Liver (tissue), 2 donors: Measurements from ENCODE around the gene TNN.

Experiments used
- CTCF ChIP-seq: fragments of 150-350 bp; IDR thresholded peaks from 2 replicates; pipeline ENCODE4 v1.5.1; 2017; ENCODE audit warnings: improper control_type of control experiment, low read depth, low read length; ENCODE audit not compliant: missing input control
- YY1 ChIP-seq: IDR thresholded peaks from 2 replicates; pipeline ENCODE4 v1.6.1; 2016; ENCODE audit warnings: antibody characterized with exemption, mild to moderate bottlenecking
- donor health status: healthy.

GRCh38 chr1:175070818-175071217 is 3.2 kb downstream of the TNN start:
- TF ChIP-seq YY1 (no peak), CTCF (no peak)
